CD14-positive monocyte (primary cell): ENCODE results near the gene SLC9A9. TPM values are rescaled to one million over a fixed set of nuclear protein-coding genes. Genes with fewer than 3 reads are reported as not detected.

Experiments used
- DNase-seq, 3 donors: peaks; one replicate each; pipeline ENCODE4 v3.0.0-alpha.2; 2011 to 2022
- H2AFZ ChIP-seq: 2 replicates; pipeline ENCODE4 v1.6.0; 2012; ENCODE audit warnings: mild to moderate bottlenecking, low read depth, low read length, inconsistent platforms; ENCODE audit not compliant: insufficient read depth, poor library complexity, severe bottlenecking
- H3K27ac ChIP-seq, 2 donors: 1 replicate in 1 of 2; 2 replicates in 1 of 2; pipeline ENCODE4 v1.5.1; 2012 to 2013; ENCODE audit warnings: low read length in 2 of 2, control low read depth in 1 of 2, inconsistent platforms in 1 of 2, low read depth in 1 of 2, mild to moderate bottlenecking in 1 of 2
- H3K27me3 ChIP-seq, 2 donors: one replicate each; pipeline versions ENCODE4 v1.6.0 to v1.6.1; 2011 to 2013; ENCODE audit warnings: low read length in 2 of 2; ENCODE audit not compliant: control insufficient read depth in 2 of 2, insufficient read depth in 2 of 2
- H3K36me3 ChIP-seq, 2 donors: replicated peaks in 1 of 2; 1 replicate in 1 of 2; 2 replicates in 1 of 2; pipeline versions ENCODE4 v1.5.1 to v1.6.1; 2012 to 2013; ENCODE audit warnings: low read length in 2 of 2, control low read depth in 1 of 2, inconsistent platforms in 1 of 2, mild to moderate bottlenecking in 1 of 2; ENCODE audit not compliant: insufficient read depth in 2 of 2, control insufficient read depth in 1 of 2
- H3K4me1 ChIP-seq, 2 donors: 1 replicate in 1 of 2; 2 replicates in 1 of 2; pipeline versions ENCODE4 v1.5.1 to v1.6.1; 2012 to 2013; ENCODE audit warnings: low read length in 2 of 2, control low read depth in 1 of 2, inconsistent platforms in 1 of 2, mild to moderate bottlenecking in 1 of 2, moderate library complexity in 1 of 2; ENCODE audit not compliant: insufficient read depth in 2 of 2, control insufficient read depth in 1 of 2
- H3K4me2 ChIP-seq: replicated peaks from 2 replicates; pipeline ENCODE3; 2012; ENCODE audit warnings: low read length, moderate library complexity, mild to moderate bottlenecking; ENCODE audit not compliant: poor library complexity, severe bottlenecking; ENCODE audit errors: extremely low read depth
- H3K4me3 ChIP-seq, 3 experiments: fragments of 200-600 bp in 1 of 3; sonication (generic) in 1 of 3; replicated peaks in 1 of 3; 1 replicate in 2 of 3; 2 replicates in 1 of 3; pipeline ENCODE4 v1.5.1; 2011 to 2013; ENCODE audit warnings: low read length in 3 of 3, mild to moderate bottlenecking in 3 of 3, control low read depth in 2 of 3, low read depth in 2 of 3, inconsistent platforms in 1 of 3, moderate library complexity in 1 of 3
- H3K79me2 ChIP-seq: 2 replicates; pipeline ENCODE4 v1.6.0; 2012; ENCODE audit warnings: mild to moderate bottlenecking, control low read depth, inconsistent platforms, low read length, moderate library complexity; ENCODE audit not compliant: insufficient read depth
- H3K9ac ChIP-seq: 2 replicates; pipeline ENCODE4 v1.6.0; 2017; ENCODE audit warnings: low read length, mild to moderate bottlenecking; ENCODE audit not compliant: insufficient read depth, poor library complexity, severe bottlenecking
- H3K9me3 ChIP-seq, 2 donors: replicated peaks in 1 of 2; 1 replicate in 1 of 2; 2 replicates in 1 of 2; pipeline versions ENCODE4 v1.5.1 to v1.6.1; 2012 to 2013; ENCODE audit warnings: low read length in 2 of 2, control low read depth in 1 of 2; ENCODE audit not compliant: control insufficient read depth in 1 of 2, insufficient read depth in 1 of 2
- H4K20me1 ChIP-seq: 2 replicates; pipeline ENCODE4 v1.6.0; 2012; ENCODE audit warnings: mild to moderate bottlenecking, low read length, control low read depth, moderate library complexity; ENCODE audit not compliant: insufficient read depth
- H3K27ac Mint-ChIP-seq, 7 donors: one replicate each; pipeline ENCODE4 v1.8.0; 2020; ENCODE audit warnings: mild to moderate bottlenecking in 7 of 7, mixed read lengths in 7 of 7, moderate library complexity in 6 of 7, inconsistent platforms in 2 of 7
- H3K27me3 Mint-ChIP-seq, 3 donors: one replicate each; pipeline ENCODE4 v1.8.0; 2021 to 2022; ENCODE audit warnings: low read depth in 3 of 3, mild to moderate bottlenecking in 3 of 3, mixed read lengths in 3 of 3, moderate library complexity in 3 of 3, inconsistent platforms in 1 of 3
- H3K36me3 Mint-ChIP-seq, 2 donors: one replicate each; pipeline ENCODE4 v1.8.0; 2020; ENCODE audit warnings: mixed read lengths in 2 of 2, inconsistent platforms in 1 of 2, mild to moderate bottlenecking in 1 of 2
- H3K4me1 Mint-ChIP-seq: one replicate; pipeline ENCODE4 v1.8.0; 2020; ENCODE audit warnings: mild to moderate bottlenecking, mixed read lengths
- H3K4me3 Mint-ChIP-seq, 2 donors: one replicate each; pipeline ENCODE4 v1.8.0; 2020; ENCODE audit warnings: mild to moderate bottlenecking in 2 of 2, mixed read lengths in 2 of 2, moderate library complexity in 1 of 2
- H3K9me3 Mint-ChIP-seq, 7 donors: one replicate each; pipeline ENCODE4 v1.8.0; 2020 to 2022; ENCODE audit warnings: mixed read lengths in 7 of 7, mild to moderate bottlenecking in 6 of 7, moderate library complexity in 6 of 7, inconsistent platforms in 2 of 7
- CTCF ChIP-seq: fragments of 200-600 bp; IDR thresholded peaks from one replicate; pipeline ENCODE4 v1.8.0; 2022; ENCODE audit warnings: antibody characterized with exemption, mild to moderate bottlenecking
- WGBS: methylation state at CpG from one replicate; pipeline ENCODE4 v1.1.5; 2013; ENCODE audit warnings: missing lambda C conversion rate; ENCODE audit not compliant: insufficient coverage; 5-methylcytosine and 5-hydroxymethylcytosine counted together
- intact Hi-C, 2 donors: fragments of 100-400 bp; cut with micrococcal nuclease; formaldehyde crosslinking; loops; one replicate each; pipeline versions ENCODE4 v1.15.0 to v1.15.1; 2023
- polyA plus RNA-seq, 3 donors: library from polyadenylated mRNA; depleted of rRNA in 1 of 3; unstranded in 2 of 3; stranded (reverse) in 1 of 3; fragments of 300-500 nt in 2 of 3; fragments of >200 nt in 1 of 3; fragmentation: Illumina TruSeq in 2 of 3; gene quantifications; 1 replicate in 2 of 3; 2 replicates in 1 of 3; pipeline ENCODE4 v1.2.3, GENCODE V29; 2012 to 2021

SLC9A9 gene
- polyA plus RNA-seq, 3 donors: 14.1 to 32.8 (median 27.0) TPM

- no peak overlapping the region for H3K4me3 Mint-ChIP-seq
- intact Hi-C loops: no loop called here
- peaks cover 11 to 20% of the 10 kb centered on the region in 2 donors for H3K36me3 Mint-ChIP-seq
- no peak overlapping the region for H2AFZ ChIP-seq
- peak overlapping the region in 1 of 7 donors; percentile 17 for H3K27ac Mint-ChIP-seq
- H3K9me3 ChIP-seq: peaks cover 5 to 7% of the 10 kb centered on the region in 2 donors
- H3K79me2 ChIP-seq: no peaks in the 10 kb centered on the region
- no peaks in the 10 kb centered on the region for H3K4me1 Mint-ChIP-seq
- H3K27me3 ChIP-seq: no peaks in the 10 kb centered on the region
- H3K27me3 Mint-ChIP-seq: peaks cover 0 to 1% (median 0%) of the 10 kb centered on the region in 3 donors
- no peak overlapping the region for H3K4me3 ChIP-seq
- no peak overlapping the region for H3K27ac ChIP-seq
- H3K9ac ChIP-seq: no peak overlapping the region
- no peaks in the 10 kb centered on the region for H4K20me1 ChIP-seq
- WGBS: 80% methylated on average over 3 of the region's 3 CpGs
- no peaks in the 10 kb centered on the region for H3K36me3 ChIP-seq
- H3K4me1 ChIP-seq: no peaks in the 10 kb centered on the region
- TF ChIP-seq CTCF: no peak
- DNase-seq: no peak
- H3K9me3 Mint-ChIP-seq: peaks cover 7 to 18% (median 14%) of the 10 kb centered on the region in 7 donors
- no peak overlapping the region for H3K4me2 ChIP-seq
These were observed 186.6 kb downstream of the SLC9A9 start for GRCh38 chr3:143661677-143662076.

- no peaks in the 10 kb centered on the region for H3K27me3 ChIP-seq
- intact Hi-C loops: no loop called here
- H2AFZ ChIP-seq: no peak overlapping the region
- H3K79me2 ChIP-seq: no peaks in the 10 kb centered on the region
- WGBS: 100% methylated on average over 1 of the region's 2 CpGs
- no peak overlapping the region for H3K9ac ChIP-seq
- Mint-ChIP-seq H3K4me1 (no peaks in the 10 kb centered on the region), H3K27me3 (no peaks in the 10 kb centered on the region), H3K27ac (no peak overlapping the region), H3K4me3 (no peak overlapping the region), H3K9me3 (peaks cover 4 to 14% (median 8%) of the 10 kb centered on the region in 7 donors), H3K36me3 (peaks cover 19 to 25% of the 10 kb centered on the region in 2 donors)
- no peak overlapping the region for H3K4me2 ChIP-seq
- TF ChIP-seq CTCF: no peak
- no peaks in the 10 kb centered on the region for H3K4me1 ChIP-seq
- H3K9me3 ChIP-seq: peaks cover 5 to 7% of the 10 kb centered on the region in 2 donors
- H4K20me1 ChIP-seq: no peaks in the 10 kb centered on the region
- H3K36me3 ChIP-seq: peaks cover 0 to 4% of the 10 kb centered on the region in 2 donors
- H3K27ac ChIP-seq: no peak overlapping the region
- no peak overlapping the region for H3K4me3 ChIP-seq
- no peak for DNase-seq
These were observed 189.4 kb downstream of the SLC9A9 start for GRCh38 chr3:143658861-143659260.
